Posterior vena cava (tissue), 2 donors: ENCODE data around the gene TRUB1. TPM values are rescaled to one million over a fixed set of nuclear protein-coding genes. Genes with fewer than 3 reads are reported as not detected.

ENCODE experiments used
- DNase-seq: peaks from one replicate; pipeline ENCODE4 v3.0.0-alpha.2; 2020; ENCODE audit warnings: low spot score
- intact Hi-C, 2 donors: fragments of 100-400 bp; cut with DNase I; formaldehyde crosslinking; loops; one replicate each; pipeline versions ENCODE4 v1.14.1 to v1.14.2; 2022 to 2023
- total RNA-seq, 2 donors: library from RNA; stranded (reverse); fragmentation: NEBNext Ultra II Directional; extraction: Animal tissue kit (Norgen Biotek cat#: 25700); gene quantifications; one replicate each; pipeline ENCODE4 v1.2.1, GENCODE V29; 2021
- donor health status: DM: yes; HTN: yes; CAD: no.
- donor health status: DM: yes; HTN: yes; CAD: no.

The TRUB1 gene
- total RNA-seq, 2 donors from 2014 or later = 8.2 to 9.8 TPM

- intact Hi-C loops = no loop called here
- DNase-seq = no peak
Measured at GRCh38 chr10:115020449-115020848, 82.5 kb downstream of the TRUB1 start.

DNA sequence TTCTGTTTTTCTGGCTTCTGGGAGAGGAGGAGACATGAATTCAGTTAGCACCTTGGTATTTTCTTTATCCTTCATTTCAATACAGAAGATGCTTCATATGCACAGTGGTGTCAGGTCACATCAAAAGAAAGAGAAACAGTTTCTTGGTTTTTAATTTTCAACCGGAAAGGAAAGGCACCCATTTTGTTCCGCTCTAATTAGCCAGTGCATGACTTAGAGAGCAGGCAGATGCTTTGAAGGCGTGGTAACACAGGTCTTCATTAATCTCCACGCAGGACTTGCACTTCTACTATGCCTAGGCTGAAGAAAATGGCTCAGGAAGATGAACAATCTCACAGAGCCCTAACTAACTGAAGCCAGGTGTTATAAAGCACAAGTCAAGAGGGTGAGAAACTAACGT lies 84.7 kb downstream of the TRUB1 start:
- no peak for DNase-seq
- intact Hi-C loops = no loop called here

DNA sequence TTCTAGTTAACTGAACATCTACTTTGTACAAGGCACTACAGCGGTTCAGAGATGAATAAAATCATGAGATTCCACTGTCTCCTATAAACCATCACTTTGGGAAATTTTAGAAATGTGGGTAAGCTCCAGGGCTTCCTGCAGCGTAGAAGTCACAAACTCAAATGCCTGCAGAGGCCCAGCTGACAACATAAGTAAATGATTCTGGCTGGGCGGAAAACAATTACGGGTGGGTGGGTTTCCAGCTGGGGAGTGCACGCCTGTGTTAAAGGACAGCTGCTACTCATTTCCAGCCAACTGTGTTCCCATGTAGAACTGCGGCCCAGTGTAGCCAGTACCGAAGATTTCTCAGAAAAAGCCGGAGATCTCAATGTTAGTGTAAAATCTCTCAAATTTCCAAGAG lies 85.7 kb downstream of the TRUB1 start:
- intact Hi-C loops = no loop called here
- DNase-seq = no peak

- intact Hi-C loops = no loop called here
- no peak for DNase-seq
Measured at GRCh38 chr10:115024371-115024770, 86.4 kb downstream of the TRUB1 start.

DNA sequence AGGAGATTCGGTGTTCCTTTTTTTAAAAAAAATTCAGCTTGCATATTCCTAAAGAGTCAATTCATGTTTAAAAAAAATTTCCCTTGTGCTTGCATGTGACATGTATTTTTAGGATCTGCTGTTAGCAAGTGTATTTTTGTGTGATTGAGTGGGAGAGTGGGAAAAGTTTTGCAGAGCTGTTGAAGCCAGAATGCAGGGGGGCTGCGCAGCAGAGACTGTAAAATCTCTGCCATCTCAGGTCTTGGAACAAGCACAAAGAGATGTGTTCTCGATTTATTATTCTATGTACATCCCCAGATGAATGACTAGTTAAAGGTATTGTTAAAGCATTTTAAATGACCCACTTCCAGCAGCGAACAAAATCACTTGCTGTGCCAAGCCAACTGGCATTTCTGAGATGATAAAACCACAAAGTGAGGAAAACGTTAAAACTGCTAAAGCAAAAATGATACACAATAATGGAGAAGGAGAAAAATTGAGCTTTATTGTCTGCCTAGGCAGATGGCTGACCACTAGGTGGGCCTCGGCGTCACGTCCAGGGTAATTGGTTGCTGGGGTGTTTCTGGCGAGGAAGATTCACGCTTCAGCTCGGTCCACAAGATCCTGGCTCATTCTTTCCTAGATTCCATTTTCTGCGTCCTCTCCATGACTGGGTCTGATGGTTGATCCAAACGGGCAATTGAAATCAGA lies 88.2 kb downstream of the TRUB1 start:
- no peak for DNase-seq
- intact Hi-C loops = no loop called here

GRCh38 chr10:115026746-115027140 lies 88.7 kb downstream of the TRUB1 start:
- intact Hi-C loops = no loop called here
- DNase-seq = no peak

Other genes with a start within 250 kb of the TRUB1 start
- 10 to 100 TPM; 34.1 to 38.1 TPM for gene FHIP2A, start 116.4 kb upstream of the TRUB1 start, total RNA-seq
- gene ATRNL1, start 155.2 kb downstream of the TRUB1 start, total RNA-seq = 1 to 10 TPM in 1 of 2 donors, under 1 TPM in 1; 0.32 to 1.4 TPM